Fibroblast of the aortic adventitia (primary cell): ENCODE data around the gene NTN3. TPM values are rescaled to one million over a fixed set of nuclear protein-coding genes. Genes with fewer than 3 reads are reported as not detected.

Experiments
- DNase-seq: peaks from one replicate; pipeline ENCODE4 v3.0.0-alpha.2; 2010; ENCODE audit warnings: low read depth
- H3K4me3 ChIP-seq: 2 replicates; pipeline ENCODE4 v1.5.1; 2011; ENCODE audit warnings: low read depth, mild to moderate bottlenecking, control low read depth, low read length, moderate library complexity
- total RNA-seq: library from RNA; depleted of rRNA; stranded (reverse); fragments of >200 nt; gene quantifications from 2 replicates; pipeline ENCODE4 v1.2.3, GENCODE V29; 2012; ENCODE audit warnings: low replicate concordance
- TF ChIP-seq, protein P1 (sequence below): IDR thresholded peaks from 2 replicates; pipeline ENCODE4 v1.5.1; 2011; ENCODE audit warnings: mild to moderate bottlenecking, low read length, control low read depth, inconsistent platforms; ENCODE audit not compliant: insufficient read depth

The NTN3 gene
- total RNA-seq, 1 donor, result 0.45 TPM

DNA sequence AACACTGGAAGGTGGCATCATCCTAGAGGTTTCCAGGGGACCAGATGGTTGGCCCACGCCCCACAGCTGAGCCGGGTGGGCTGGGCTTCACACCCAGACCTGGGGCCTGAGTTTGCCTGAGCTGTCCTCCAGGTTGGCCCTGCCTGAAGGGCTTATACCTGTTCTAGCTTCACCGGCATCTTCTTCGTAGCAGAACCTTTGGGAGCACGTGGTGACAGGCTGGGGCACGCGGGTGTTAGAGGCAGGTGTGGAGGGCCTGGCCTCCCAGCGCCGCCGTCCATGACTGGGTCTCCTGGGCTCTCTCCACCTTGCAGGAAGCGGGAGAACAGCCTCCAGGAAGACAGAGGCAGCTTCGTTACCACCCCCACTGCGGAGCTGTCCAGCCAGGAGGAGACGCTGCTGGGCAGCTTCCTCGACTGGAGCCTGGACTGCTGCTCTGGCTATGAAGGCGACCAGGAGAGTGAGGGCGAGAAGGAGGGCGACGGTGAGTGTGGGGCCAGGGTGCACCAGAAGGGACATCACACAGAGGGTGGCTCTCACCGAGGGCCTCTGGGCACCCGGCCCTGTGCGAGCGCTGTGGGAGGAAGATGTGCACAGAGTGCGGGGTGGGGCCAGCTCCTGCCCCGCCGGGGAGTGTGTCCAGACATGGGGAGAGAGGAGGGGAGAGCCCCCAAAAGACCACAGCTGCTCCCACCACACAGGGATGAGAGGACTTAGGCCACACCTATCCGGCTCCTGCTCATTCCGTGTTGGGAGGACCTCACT, 15.8 kb upstream of the NTN3 start:
- H3K4me3 ChIP-seq, result no peak overlapping the region
- TF ChIP-seq, protein P1, sequence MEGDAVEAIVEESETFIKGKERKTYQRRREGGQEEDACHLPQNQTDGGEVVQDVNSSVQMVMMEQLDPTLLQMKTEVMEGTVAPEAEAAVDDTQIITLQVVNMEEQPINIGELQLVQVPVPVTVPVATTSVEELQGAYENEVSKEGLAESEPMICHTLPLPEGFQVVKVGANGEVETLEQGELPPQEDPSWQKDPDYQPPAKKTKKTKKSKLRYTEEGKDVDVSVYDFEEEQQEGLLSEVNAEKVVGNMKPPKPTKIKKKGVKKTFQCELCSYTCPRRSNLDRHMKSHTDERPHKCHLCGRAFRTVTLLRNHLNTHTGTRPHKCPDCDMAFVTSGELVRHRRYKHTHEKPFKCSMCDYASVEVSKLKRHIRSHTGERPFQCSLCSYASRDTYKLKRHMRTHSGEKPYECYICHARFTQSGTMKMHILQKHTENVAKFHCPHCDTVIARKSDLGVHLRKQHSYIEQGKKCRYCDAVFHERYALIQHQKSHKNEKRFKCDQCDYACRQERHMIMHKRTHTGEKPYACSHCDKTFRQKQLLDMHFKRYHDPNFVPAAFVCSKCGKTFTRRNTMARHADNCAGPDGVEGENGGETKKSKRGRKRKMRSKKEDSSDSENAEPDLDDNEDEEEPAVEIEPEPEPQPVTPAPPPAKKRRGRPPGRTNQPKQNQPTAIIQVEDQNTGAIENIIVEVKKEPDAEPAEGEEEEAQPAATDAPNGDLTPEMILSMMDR, result no peak
- no peak for DNase-seq

DNA sequence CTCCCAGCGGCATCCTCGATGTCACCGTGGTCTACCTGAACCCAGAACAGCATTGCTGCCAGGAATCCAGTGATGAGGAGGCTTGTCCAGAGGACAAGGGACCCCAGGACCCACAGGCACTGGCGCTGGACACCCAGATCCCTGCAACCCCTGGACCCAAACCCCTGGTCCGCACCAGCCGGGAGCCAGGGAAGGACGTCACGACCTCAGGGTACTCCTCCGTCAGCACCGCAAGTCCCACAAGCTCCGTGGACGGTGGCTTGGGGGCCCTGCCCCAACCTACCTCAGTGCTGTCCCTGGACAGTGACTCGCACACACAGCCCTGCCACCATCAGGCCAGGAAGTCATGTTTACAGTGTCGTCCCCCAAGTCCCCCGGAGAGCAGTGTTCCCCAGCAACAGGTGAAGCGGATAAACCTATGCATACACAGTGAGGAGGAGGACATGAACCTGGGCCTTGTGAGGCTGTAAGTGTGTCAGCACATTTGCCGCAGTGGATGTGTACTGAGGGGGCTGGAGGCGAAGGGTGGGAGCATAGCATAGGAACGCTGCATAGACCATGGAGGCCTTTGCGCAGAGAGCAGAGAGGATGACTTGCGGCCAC, 14.4 kb upstream of the NTN3 start:
- no peak overlapping the region for H3K4me3 ChIP-seq
- TF ChIP-seq, protein P1, result no peak
- DNase-seq, result no peak

DNA sequence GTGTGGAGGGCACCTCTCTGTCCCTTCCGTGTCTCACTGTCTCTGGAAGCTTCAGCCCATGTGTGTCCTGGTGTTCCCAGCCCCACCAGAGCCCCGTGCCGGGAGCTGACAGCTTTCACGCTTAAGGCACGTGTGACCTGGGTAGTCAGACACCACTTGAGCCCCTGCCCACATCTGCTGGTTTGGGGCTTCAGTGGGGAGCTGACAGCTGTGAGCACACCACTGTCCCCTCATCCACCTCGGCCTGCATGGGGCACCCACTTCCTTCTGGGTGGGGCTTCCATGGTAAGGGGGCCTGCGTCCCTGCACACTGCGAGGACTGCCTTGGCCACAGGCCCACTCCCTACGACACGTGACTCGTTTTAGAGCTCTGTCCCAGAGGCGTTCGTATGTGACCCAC, 13.8 kb upstream of the NTN3 start:
- DNase-seq, result no peak
- no peak overlapping the region for H3K4me3 ChIP-seq
- TF ChIP-seq, protein P1, result no peak

DNA sequence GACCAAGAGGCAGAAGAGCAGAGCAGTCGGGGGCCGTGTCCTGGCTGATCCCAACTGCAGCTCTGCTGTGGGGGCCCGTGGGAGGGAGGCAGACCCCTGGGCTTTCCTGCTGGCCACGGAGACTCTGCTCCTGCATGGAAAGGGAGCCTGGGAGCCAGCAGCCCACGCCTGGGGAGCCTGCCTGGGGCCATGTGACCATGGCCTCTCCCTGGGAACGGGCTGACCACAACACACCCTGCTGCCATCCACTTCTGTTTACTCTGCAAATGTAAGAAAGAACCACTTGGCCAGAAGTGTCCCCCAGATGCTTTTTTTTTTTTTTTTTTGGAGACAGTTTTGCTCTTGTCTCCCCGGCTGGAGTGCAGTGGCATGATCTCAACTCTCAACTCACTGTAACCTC, 13.2 kb upstream of the NTN3 start:
- TF ChIP-seq, protein P1, result no peak
- no peak for DNase-seq
- no peak overlapping the region for H3K4me3 ChIP-seq

DNA sequence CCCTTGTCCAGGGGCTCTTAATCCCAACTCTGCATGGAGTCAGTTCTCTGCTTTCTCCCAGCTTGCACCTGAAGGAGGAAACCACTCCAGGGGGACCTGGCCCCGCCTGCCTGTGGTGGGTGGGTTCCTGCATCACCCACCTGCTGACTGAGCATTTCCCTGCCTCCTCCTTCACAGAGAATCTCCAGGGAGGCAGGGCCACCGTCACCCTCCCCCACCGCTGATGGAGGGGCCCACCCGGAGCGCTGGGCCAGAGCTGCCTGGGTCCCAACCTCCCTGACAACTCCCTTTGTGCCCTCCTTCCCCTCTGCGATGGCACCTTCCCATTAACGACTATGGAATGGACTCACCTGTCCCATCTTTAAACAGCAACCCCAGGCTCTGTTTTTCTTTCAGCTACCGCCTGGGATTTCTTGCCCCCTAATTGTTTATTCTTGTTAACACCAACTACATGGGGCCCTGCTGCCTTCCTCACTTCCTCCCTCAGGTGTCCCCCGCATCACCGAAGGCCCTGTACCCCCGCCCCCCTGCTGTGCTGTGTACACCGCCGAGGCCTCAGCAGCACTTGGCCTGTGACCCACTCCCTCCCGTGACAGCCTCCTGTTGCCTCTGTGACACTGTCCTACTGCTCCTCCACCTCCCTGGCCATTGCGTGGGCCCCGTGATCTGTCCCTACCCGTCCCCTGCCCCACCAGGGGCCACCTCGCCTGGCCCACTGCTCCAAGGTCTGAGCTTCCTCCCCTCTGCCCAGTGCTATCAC, 12.0 kb upstream of the NTN3 start:
- peak overlapping the region; percentile 71 for H3K4me3 ChIP-seq
- TF ChIP-seq, protein P1, result no peak
- no peak for DNase-seq

DNA sequence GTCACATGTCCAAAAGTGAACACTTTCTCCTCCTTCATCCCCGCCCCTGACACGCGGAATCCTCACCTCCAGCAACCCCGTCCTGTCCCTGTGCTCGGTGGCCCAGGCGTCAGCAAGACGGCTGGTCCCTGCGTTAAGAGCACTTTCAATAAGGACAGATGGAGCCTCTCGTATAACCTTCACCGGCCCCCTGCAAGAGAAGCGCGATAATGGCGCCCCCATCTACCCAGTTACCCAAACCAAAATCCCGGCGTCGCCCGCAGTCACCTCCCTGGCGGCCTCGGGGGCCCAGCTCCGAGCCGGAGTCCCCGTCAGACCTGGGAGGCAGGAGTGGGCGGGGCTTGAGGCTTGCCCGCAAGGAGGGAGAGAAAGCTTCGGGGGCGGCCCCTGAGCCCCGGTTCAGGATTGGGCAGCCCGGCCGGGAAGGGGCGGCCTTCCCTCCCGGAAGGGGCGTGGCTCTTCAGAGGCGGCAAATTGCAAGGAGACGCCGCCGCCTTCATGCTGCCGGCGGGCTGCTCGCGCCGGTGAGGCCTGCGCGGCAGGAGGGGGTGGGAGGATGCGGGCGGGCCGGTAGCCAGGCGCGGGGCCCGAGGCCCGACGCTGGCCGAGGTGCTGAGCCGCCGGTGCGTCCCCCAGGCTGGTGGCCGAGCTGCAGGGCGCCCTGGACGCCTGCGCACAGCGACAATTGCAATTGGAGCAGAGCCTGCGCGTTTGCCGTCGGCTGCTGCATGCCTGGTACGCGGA, 11.3 kb upstream of the NTN3 start, which contains the start of gene TEDC2:
TSS of gene TEDC2 (plus strand) at position 463 of the 744 bp plus-strand sequence. CDS start at position 499, 36 bp downstream.
- TF ChIP-seq, protein P1, result no peak
- peak; percentile 83 for DNase-seq
- peak within 1 kb of the TSS; percentile 71 for H3K4me3 ChIP-seq
